Subcutaneous adipose tissue (tissue), 4 donors: ENCODE results near the gene CFAP141. TPM values are rescaled to one million over a fixed set of nuclear protein-coding genes. Genes with fewer than 3 reads are reported as not detected.
A peak's percentile ranks its signal among the peaks of the same experiment; 100 is the strongest.

Experiments used
- CTCF ChIP-seq: fragments of 450-650 bp; IDR thresholded peaks from one replicate; pipeline ENCODE4 v1.5.1; 2016; ENCODE audit warnings: low read depth, mild to moderate bottlenecking, control low read depth, antibody characterized with exemption, moderate library complexity
- small RNA-seq: library from RNA; depleted of rRNA; stranded (forward); fragments of <200 nt; gene quantifications from one replicate; pipeline ENCODE3, GENCODE V24; 2016
- total RNA-seq, 4 donors: library from RNA; depleted of rRNA; stranded (reverse); fragments of >200 nt; gene quantifications; one replicate each; pipeline ENCODE4 v1.1.0, GENCODE V29; 2016

CFAP141 gene
- total RNA-seq, 4 donors from 2014 or later = not detected

- no peak for TF ChIP-seq CTCF
These were observed 54.8 kb downstream of the CFAP141 start for GRCh38 chr1:154151311-154151710.

Small RNA genes within 50 kb of the gene (small RNA-seq; reads per million reads assigned to genes)
- gene MIR190B = 1.6 reads per million, percentile 23 among the genes with 10 or more reads in this experiment

Other genes with a start within 250 kb of the CFAP141 start
- gene CRTC2, start 247.7 kb downstream of the CFAP141 start, total RNA-seq = 10 to 100 TPM; 17.7 to 95.5 (median 18.0) TPM
- 100 to 1,000 TPM in 1 of 4 donors, 10 to 100 TPM in 3; 44.3 to 113 (median 82.5) TPM for gene SLC39A1, start 242.8 kb downstream of the CFAP141 start, total RNA-seq
- gene CREB3L4, start 238.4 kb downstream of the CFAP141 start, total RNA-seq = 10 to 100 TPM in 1 of 4 donors, 1 to 10 TPM in 3; 4.7 to 12.1 (median 8.7) TPM
- gene JTB, start 228.7 kb downstream of the CFAP141 start, total RNA-seq = 100 to 1,000 TPM; 183 to 201 (median 198) TPM
- 10 to 100 TPM; 40.1 to 97.9 (median 64.1) TPM for gene RAB13, start 220.0 kb downstream of the CFAP141 start, total RNA-seq
- 1,000 to 10,000 TPM; 1,809 to 3,638 (median 2,450) TPM for gene RPS27, start 215.6 kb downstream of the CFAP141 start, total RNA-seq
- under 1 TPM in 1 of 4 donors, not detected in 3; 0.22 TPM for gene NUP210L, start 51.3 kb downstream of the CFAP141 start, total RNA-seq
- 100 to 1,000 TPM; 208 to 305 (median 294) TPM for gene TPM3, start 14.2 kb downstream of the CFAP141 start, total RNA-seq
- 10 to 100 TPM; 58.8 to 75.7 (median 64.7) TPM for gene UBAP2L, start 14.6 kb upstream of the CFAP141 start, total RNA-seq
- gene HAX1, start 66.3 kb upstream of the CFAP141 start, total RNA-seq = 100 to 1,000 TPM in 1 of 4 donors, 10 to 100 TPM in 3; 84.9 to 105 (median 89.9) TPM
- not detected for gene AQP10, start 114.8 kb upstream of the CFAP141 start, total RNA-seq
- gene ATP8B2, start 119.2 kb upstream of the CFAP141 start, total RNA-seq = 10 to 100 TPM; 39.6 to 46.5 (median 44.6) TPM
- 10 to 100 TPM; 24.4 to 39.4 (median 27.8) TPM for gene IL6R, start 199.0 kb upstream of the CFAP141 start, total RNA-seq